Measurements from ENCODE around the gene ZNF529. TPM values are rescaled to one million over a fixed set of nuclear protein-coding genes. Genes with fewer than 3 reads are reported as not detected.

The ZNF529 gene
- total and polyA plus RNA-seq, 12 donors, result 3.4 to 18.4 (median 14.4) TPM

GRCh38 chr19:36514012-36514612 lies 59.0 kb downstream of the ZNF529 start:
- H3K27me3 ChIP-seq, result no peaks in the 10 kb centered on the region
- H3K36me3 ChIP-seq, result peaks cover 0 to 94% (median 64%) of the 10 kb centered on the region in 9 donors
- DNase-seq (no peak), ATAC-seq (no peak)
- no peak overlapping the region for H3K27ac ChIP-seq
- intact Hi-C loops (cut with DNase I), result no loop called here
- no peak for TF ChIP-seq CTCF (IDR thresholded peaks at IDR 0.05)
- H3K4me1 ChIP-seq, result no peaks in the 10 kb centered on the region
- 98 to 99% methylated on average over 2 of the region's 2 CpGs for WGBS, 2 donors
- peaks cover 9 to 100% (median 100%) of the 10 kb centered on the region in 11 donors for H3K9me3 ChIP-seq
- H3K4me3 ChIP-seq, result no peak overlapping the region

- intact Hi-C loops (cut with DNase I), result no loop called here
- ATAC-seq, result no peak
- Histone ChIP-seq H3K27ac (no peak overlapping the region), H3K4me1 (no peaks in the 10 kb centered on the region), H3K36me3 (peaks cover 0 to 36% (median 8%) of the 10 kb centered on the region in 9 donors), H3K27me3 (no peaks in the 10 kb centered on the region), H3K9me3 (peaks cover 3 to 100% (median 76%) of the 10 kb centered on the region in 11 donors), H3K4me3 (no peak overlapping the region)
- no peak for TF ChIP-seq CTCF (IDR thresholded peaks at IDR 0.05)
- no peak for DNase-seq
- WGBS, 2 donors, result 92 to 93% methylated on average over 3 of the region's 3 CpGs
These were observed 64.8 kb downstream of the ZNF529 start for GRCh38 chr19:36508325-36508724.

- Histone ChIP-seq H3K36me3 (no peaks in the 10 kb centered on the region), H3K4me1 (no peaks in the 10 kb centered on the region), H3K27ac (no peak overlapping the region), H3K9me3 (peaks cover 0 to 99% (median 37%) of the 10 kb centered on the region in 11 donors), H3K4me3 (no peak overlapping the region), H3K27me3 (no peaks in the 10 kb centered on the region)
- 87 to 89% methylated on average over 5 of the region's 5 CpGs for WGBS, 2 donors
- ATAC-seq (no peak), DNase-seq (no peak)
- TF ChIP-seq CTCF (IDR thresholded peaks at IDR 0.05), result no peak
- intact Hi-C loops (cut with DNase I), result no loop called here
These were observed 71.1 kb downstream of the ZNF529 start for GRCh38 chr19:36501973-36502372.

GRCh38 chr19:36497001-36497400 lies 76.1 kb downstream of the ZNF529 start:
- DNase-seq, result no peak
- intact Hi-C loops (cut with DNase I), result no loop called here
- Histone ChIP-seq H3K9me3 (peaks cover 0 to 78% (median 16%) of the 10 kb centered on the region in 11 donors), H3K36me3 (no peaks in the 10 kb centered on the region), H3K4me1 (no peaks in the 10 kb centered on the region), H3K27ac (no peak overlapping the region), H3K27me3 (no peaks in the 10 kb centered on the region), H3K4me3 (no peak overlapping the region)
- 88 to 90% methylated on average over 17 of the region's 17 CpGs for WGBS, 2 donors
- TF ChIP-seq CTCF (IDR thresholded peaks at IDR 0.05), result no peak
- ATAC-seq, result no peak

Other genes with a start within 250 kb of the ZNF529 start
- gene ZFP14, start 194.1 kb downstream of the ZNF529 start, total RNA-seq, result 1 to 10 TPM; 1.0 to 4.0 (median 2.5) TPM
- 1 to 10 TPM in 1 of 2 donors, under 1 TPM in 1; 0.62 to 2.2 TPM for gene ZFP14, start 194.1 kb downstream of the ZNF529 start, polyA plus RNA-seq
- gene ZFP82, start 154.6 kb downstream of the ZNF529 start, total RNA-seq, result 1 to 10 TPM; 3.1 to 6.3 (median 4.3) TPM
- gene ZFP82, start 154.6 kb downstream of the ZNF529 start, polyA plus RNA-seq, result 1 to 10 TPM; 1.9 to 2.5 TPM
- 10 to 100 TPM in 7 of 10 donors, 1 to 10 TPM in 3; 8.1 to 15.0 (median 11.4) TPM for gene ZNF566, start 83.7 kb downstream of the ZNF529 start, total RNA-seq
- 10 to 100 TPM in 1 of 2 donors, 1 to 10 TPM in 1; 2.6 to 10.5 TPM for gene ZNF566, start 83.7 kb downstream of the ZNF529 start, polyA plus RNA-seq
- gene ZNF260, start 45.0 kb downstream of the ZNF529 start, total RNA-seq, result 10 to 100 TPM in 2 of 10 donors, 1 to 10 TPM in 8; 7.2 to 12.8 (median 8.7) TPM
- 1 to 10 TPM; 2.7 to 4.6 TPM for gene ZNF260, start 45.0 kb downstream of the ZNF529 start, polyA plus RNA-seq
- 10 to 100 TPM; 13.2 to 22.2 (median 17.8) TPM for gene ZNF382, start 32.0 kb upstream of the ZNF529 start, total RNA-seq
- gene ZNF382, start 32.0 kb upstream of the ZNF529 start, polyA plus RNA-seq, result 1 to 10 TPM; 2.6 to 5.6 TPM
- gene ZNF461, start 93.5 kb upstream of the ZNF529 start, total RNA-seq, result 1 to 10 TPM; 4.4 to 8.5 (median 7.0) TPM
- 1 to 10 TPM; 2.3 to 5.3 TPM for gene ZNF461, start 93.5 kb upstream of the ZNF529 start, polyA plus RNA-seq
- gene ZNF567, start 114.3 kb upstream of the ZNF529 start, total RNA-seq, result 1 to 10 TPM; 1.9 to 4.7 (median 3.7) TPM
- gene ZNF567, start 114.3 kb upstream of the ZNF529 start, polyA plus RNA-seq, result 1 to 10 TPM; 2.1 to 2.3 TPM
- gene ZNF850, start 199.5 kb upstream of the ZNF529 start, total RNA-seq, result 1 to 10 TPM; 1.9 to 7.9 (median 4.7) TPM
- gene ZNF850, start 199.5 kb upstream of the ZNF529 start, polyA plus RNA-seq, result under 1 TPM; 0.80 to 0.88 TPM